Activated naive CD4-positive, alpha-beta T cell treated with Interleukin-2 at 50 U/mL for 16 hours (primary cell): ENCODE data around the gene EFHD1.

Experiments
- DNase-seq: peaks from one replicate; pipeline ENCODE4 v3.0.0-alpha.2; 2020

The EFHD1 gene

GRCh38 chr2:232633413-232634205 lies at the start of gene EFHD1:
Gene EFHD1 (plus strand): TSS chr2:232633604. CDS start chr2:232633705, 101 bp downstream.
- DNase-seq: peak; percentile 62

GRCh38 chr2:232584238-232584637 lies 49.2 kb upstream of the EFHD1 start:
- no peak for DNase-seq

GRCh38 chr2:232586943-232587505 lies 46.4 kb upstream of the EFHD1 start:
- no peak for DNase-seq

- DNase-seq: no peak
Observed at GRCh38 chr2:232587512-232587911, 45.9 kb upstream of the EFHD1 start.

GRCh38 chr2:232588031-232588430 lies 45.4 kb upstream of the EFHD1 start:
- DNase-seq: no peak

GRCh38 chr2:232588680-232589585 lies 44.5 kb upstream of the EFHD1 start:
- no peak for DNase-seq

GRCh38 chr2:232592772-232593395 lies 40.5 kb upstream of the EFHD1 start:
- DNase-seq: no peak

GRCh38 chr2:232593982-232594381 lies 39.4 kb upstream of the EFHD1 start:
- no peak for DNase-seq

- no peak for DNase-seq
Observed at GRCh38 chr2:232597362-232598079, 35.9 kb upstream of the EFHD1 start.

- DNase-seq: no peak
Observed at GRCh38 chr2:232598293-232598692, 35.1 kb upstream of the EFHD1 start.

- no peak for DNase-seq
Observed at GRCh38 chr2:232600053-232600773, 33.2 kb upstream of the EFHD1 start.

- no peak for DNase-seq
Observed at GRCh38 chr2:232603283-232603682, 30.1 kb upstream of the EFHD1 start.

GRCh38 chr2:232604535-232604934 lies 28.9 kb upstream of the EFHD1 start:
- no peak for DNase-seq

- DNase-seq: no peak
Observed at GRCh38 chr2:232607011-232607410, 26.4 kb upstream of the EFHD1 start.

- no peak for DNase-seq
Observed at GRCh38 chr2:232609607-232610006, 23.8 kb upstream of the EFHD1 start.

GRCh38 chr2:232610081-232610480 lies 23.3 kb upstream of the EFHD1 start:
- no peak for DNase-seq

- no peak for DNase-seq
Observed at GRCh38 chr2:232611061-232611460, 22.3 kb upstream of the EFHD1 start.

GRCh38 chr2:232611559-232612218 lies 21.7 kb upstream of the EFHD1 start:
- DNase-seq: peak; percentile 74

- no peak for DNase-seq
Observed at GRCh38 chr2:232613538-232614134, 19.8 kb upstream of the EFHD1 start.

- DNase-seq: no peak
Observed at GRCh38 chr2:232615339-232615738, 18.1 kb upstream of the EFHD1 start.

GRCh38 chr2:232621186-232621585 lies 12.2 kb upstream of the EFHD1 start:
- no peak for DNase-seq
